ENCODE measurements around the gene MED27. TPM values are rescaled to one million over a fixed set of nuclear protein-coding genes. Genes with fewer than 3 reads are reported as not detected.

The MED27 gene
- total RNA-seq, 4 donors from 2014 or later, result 12.9 to 21.8 (median 20.0) TPM

DNA sequence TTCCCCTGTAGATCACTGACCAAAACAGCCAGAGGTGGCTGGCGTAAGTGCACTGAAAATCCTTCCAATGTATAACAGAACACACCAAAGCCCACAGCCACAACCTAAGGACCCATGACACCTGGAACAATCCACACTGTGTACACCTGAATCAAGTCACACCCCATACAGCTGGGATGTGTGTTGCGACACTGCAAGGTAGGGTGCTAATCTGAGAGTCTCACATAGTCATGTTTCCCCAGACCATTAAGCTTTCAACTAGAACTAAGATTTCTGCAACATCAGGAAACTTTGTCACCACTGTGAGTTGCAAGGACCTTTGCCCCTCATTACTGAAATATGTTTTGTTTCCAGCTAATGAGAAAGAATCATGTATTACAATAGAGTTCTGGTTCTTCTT is 59.4 kb downstream of the MED27 start:
- no peaks in the 10 kb centered on the region for H3K27me3 ChIP-seq
- intact Hi-C loops (cut with DNase I), result no loop called here
- 89% methylated on average over 2 of the region's 2 CpGs for WGBS
- H3K27ac ChIP-seq (replicated peaks in 1 of 4), result no peak overlapping the region
- no peaks in the 10 kb centered on the region for H3K9me3 ChIP-seq
- H3K4me3 ChIP-seq, result no peak overlapping the region
- no peaks in the 10 kb centered on the region for H3K36me3 ChIP-seq
- DNase-seq (ENCODE audit: extremely low spot score), result no peak
- no peak for TF ChIP-seq POLR2AphosphoS5 (IDR thresholded peaks at IDR 0.05)
- TF ChIP-seq POLR2A (IDR thresholded peaks at IDR 0.05; ENCODE audit: low read depth), result no peak
- TF ChIP-seq CTCF (IDR thresholded peaks at IDR 0.05), result no peak
- no peak for TF ChIP-seq EP300 (IDR thresholded peaks at IDR 0.05)
- peaks cover 0 to 40% (median 17%) of the 10 kb centered on the region in 4 donors for H3K4me1 ChIP-seq

DNA sequence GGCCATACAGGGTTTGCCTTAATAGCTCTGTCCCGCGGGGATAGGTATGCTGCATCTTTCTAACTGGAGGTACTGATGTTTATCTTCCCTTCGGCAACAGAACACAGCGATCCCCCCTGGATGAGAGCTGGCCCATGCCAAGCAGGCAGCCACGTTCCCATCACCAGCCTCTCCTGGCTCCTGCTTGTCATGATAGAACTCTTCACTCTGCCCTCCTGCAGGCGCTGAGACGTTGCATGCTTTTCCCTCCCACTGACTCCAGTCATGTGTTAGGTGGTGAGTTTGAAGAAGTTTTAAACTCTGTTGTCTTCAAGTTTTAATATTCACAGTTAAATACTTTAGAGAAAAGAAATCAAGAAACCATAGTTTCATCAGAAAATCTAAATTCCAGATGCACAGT is 60.0 kb downstream of the MED27 start:
- peaks cover 0 to 40% (median 17%) of the 10 kb centered on the region in 4 donors for H3K4me1 ChIP-seq
- 86% methylated on average over 3 of the region's 7 CpGs for WGBS
- H3K36me3 ChIP-seq, result no peaks in the 10 kb centered on the region
- H3K4me3 ChIP-seq, result no peak overlapping the region
- TF ChIP-seq CTCF (IDR thresholded peaks at IDR 0.05) (no peak), POLR2A (IDR thresholded peaks at IDR 0.05; ENCODE audit: low read depth) (no peak)
- no peak overlapping the region for H3K27ac ChIP-seq (replicated peaks in 1 of 4)
- no peaks in the 10 kb centered on the region for H3K9me3 ChIP-seq
- intact Hi-C loops (cut with DNase I), result no loop called here
- DNase-seq (ENCODE audit: extremely low spot score), result no peak
- no peaks in the 10 kb centered on the region for H3K27me3 ChIP-seq

- Histone ChIP-seq H3K27ac (replicated peaks in 1 of 4) (no peak overlapping the region), H3K36me3 (no peaks in the 10 kb centered on the region), H3K9me3 (no peaks in the 10 kb centered on the region), H3K4me3 (no peak overlapping the region), H3K4me1 (peaks cover 0 to 39% (median 17%) of the 10 kb centered on the region in 4 donors), H3K27me3 (no peaks in the 10 kb centered on the region)
- intact Hi-C loops (cut with DNase I), result no loop called here
- 44% methylated on average over 3 of the region's 3 CpGs for WGBS
- TF ChIP-seq POLR2AphosphoS5 (IDR thresholded peaks at IDR 0.05) (no peak), POLR2A (IDR thresholded peaks at IDR 0.05; ENCODE audit: low read depth) (no peak), CTCF (IDR thresholded peaks at IDR 0.05) (no peak), EP300 (IDR thresholded peaks at IDR 0.05) (no peak)
- DNase-seq (ENCODE audit: extremely low spot score), result no peak
Measured at GRCh38 chr9:132018957-132019405, 60.7 kb downstream of the MED27 start.

GRCh38 chr9:132016456-132016855 is 63.2 kb downstream of the MED27 start:
- Histone ChIP-seq H3K4me1 (peaks cover 4 to 26% (median 16%) of the 10 kb centered on the region in 4 donors), H3K27ac (replicated peaks in 1 of 4) (no peak overlapping the region), H3K9me3 (no peaks in the 10 kb centered on the region), H3K4me3 (no peak overlapping the region), H3K36me3 (peaks cover 0 to 12% (median 0%) of the 10 kb centered on the region in 4 donors), H3K27me3 (no peaks in the 10 kb centered on the region)
- intact Hi-C loops (cut with DNase I), result no loop called here
- WGBS, result 72% methylated on average over 3 of the region's 3 CpGs
- TF ChIP-seq POLR2AphosphoS5 (IDR thresholded peaks at IDR 0.05) (no peak), EP300 (IDR thresholded peaks at IDR 0.05) (no peak), CTCF (IDR thresholded peaks at IDR 0.05) (no peak), POLR2A (IDR thresholded peaks at IDR 0.05; ENCODE audit: low read depth) (no peak)
- DNase-seq (ENCODE audit: extremely low spot score), result no peak

- DNase-seq (ENCODE audit: extremely low spot score), result no peak
- TF ChIP-seq CTCF (IDR thresholded peaks at IDR 0.05) (no peak), POLR2AphosphoS5 (IDR thresholded peaks at IDR 0.05) (no peak), POLR2A (IDR thresholded peaks at IDR 0.05; ENCODE audit: low read depth) (no peak), EP300 (IDR thresholded peaks at IDR 0.05) (no peak)
- H3K27me3 ChIP-seq, result no peaks in the 10 kb centered on the region
- intact Hi-C loops (cut with DNase I), result no loop called here
- H3K9me3 ChIP-seq, result no peaks in the 10 kb centered on the region
- H3K4me3 ChIP-seq, result no peak overlapping the region
- WGBS, result 100% methylated on average over 3 of the region's 3 CpGs
- no peak overlapping the region for H3K27ac ChIP-seq (replicated peaks in 1 of 4)
- peaks cover 4 to 21% (median 12%) of the 10 kb centered on the region in 4 donors for H3K4me1 ChIP-seq
- peaks cover 0 to 12% (median 0%) of the 10 kb centered on the region in 4 donors for H3K36me3 ChIP-seq
Measured at GRCh38 chr9:132015866-132016265, 63.8 kb downstream of the MED27 start.
